A673 (cell line): Measurements from ENCODE around the gene MGA.

Experiments used
- EZH2 ChIP-seq: fragments of 200-600 bp; sonication (generic); IDR thresholded peaks from 2 replicates; pipeline ENCODE4 v1.6.1; 2017; ENCODE audit warnings: borderline replicate concordance, low read depth, mild to moderate bottlenecking, mixed read lengths, antibody characterized with exemption, low read length; ENCODE audit not compliant: poor library complexity, severe bottlenecking
- TF ChIP-seq, protein P1 (sequence below): fragments of 300-800, 200-600 bp; sonication (generic); conservative IDR thresholded peaks from 2 replicates; pipeline ENCODE4 v1.5.1; 2017; ENCODE audit warnings: low read depth, mild to moderate bottlenecking, antibody characterized with exemption, low read length, moderate library complexity, mixed read lengths

DNA sequence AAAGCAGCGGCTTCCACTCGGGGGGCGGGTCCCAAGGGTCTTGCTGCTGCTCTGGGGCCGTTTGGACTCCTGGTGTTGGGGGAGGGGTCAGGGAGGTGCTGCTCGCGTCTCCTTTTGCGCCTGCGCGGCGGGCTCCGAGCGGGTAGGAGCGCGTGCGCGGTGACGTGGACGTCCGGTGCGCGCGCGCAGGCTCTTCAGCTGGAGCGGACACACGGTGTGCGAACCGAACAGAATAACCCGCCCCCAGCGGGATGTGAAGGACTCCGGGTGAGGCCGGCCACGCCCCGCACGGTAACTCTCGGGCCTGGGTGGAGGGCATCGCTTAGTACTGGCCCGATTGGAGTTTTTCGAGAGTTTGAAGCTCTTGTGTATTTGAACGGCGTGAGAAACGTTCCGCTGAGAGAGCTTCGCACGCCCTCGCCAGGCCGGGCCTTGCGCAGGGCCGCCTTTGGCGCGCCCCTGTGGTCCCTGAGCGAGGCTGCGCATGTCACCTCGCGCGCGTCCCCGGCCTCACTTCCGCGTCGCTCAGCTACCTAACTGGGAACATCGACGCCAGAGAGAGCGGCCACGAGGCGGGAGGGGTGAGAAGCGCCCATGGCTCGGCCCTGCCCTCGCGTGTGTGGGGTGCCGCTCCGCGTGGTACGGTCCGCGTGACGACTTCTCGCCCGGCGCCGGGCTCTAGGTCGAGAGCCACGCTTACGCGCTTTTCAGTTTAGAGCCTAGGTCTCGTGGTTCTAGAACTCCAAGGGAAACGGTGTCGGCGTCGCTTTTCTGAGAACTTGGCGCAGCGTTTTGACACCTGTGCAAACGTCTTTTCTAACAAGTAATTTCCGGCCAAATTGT, at the start of gene MGA:
- no peak for TF ChIP-seq EZH2
- TF ChIP-seq, protein P1, sequence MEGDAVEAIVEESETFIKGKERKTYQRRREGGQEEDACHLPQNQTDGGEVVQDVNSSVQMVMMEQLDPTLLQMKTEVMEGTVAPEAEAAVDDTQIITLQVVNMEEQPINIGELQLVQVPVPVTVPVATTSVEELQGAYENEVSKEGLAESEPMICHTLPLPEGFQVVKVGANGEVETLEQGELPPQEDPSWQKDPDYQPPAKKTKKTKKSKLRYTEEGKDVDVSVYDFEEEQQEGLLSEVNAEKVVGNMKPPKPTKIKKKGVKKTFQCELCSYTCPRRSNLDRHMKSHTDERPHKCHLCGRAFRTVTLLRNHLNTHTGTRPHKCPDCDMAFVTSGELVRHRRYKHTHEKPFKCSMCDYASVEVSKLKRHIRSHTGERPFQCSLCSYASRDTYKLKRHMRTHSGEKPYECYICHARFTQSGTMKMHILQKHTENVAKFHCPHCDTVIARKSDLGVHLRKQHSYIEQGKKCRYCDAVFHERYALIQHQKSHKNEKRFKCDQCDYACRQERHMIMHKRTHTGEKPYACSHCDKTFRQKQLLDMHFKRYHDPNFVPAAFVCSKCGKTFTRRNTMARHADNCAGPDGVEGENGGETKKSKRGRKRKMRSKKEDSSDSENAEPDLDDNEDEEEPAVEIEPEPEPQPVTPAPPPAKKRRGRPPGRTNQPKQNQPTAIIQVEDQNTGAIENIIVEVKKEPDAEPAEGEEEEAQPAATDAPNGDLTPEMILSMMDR, result peak; percentile 36
